HG03565 (cell line): Measurements from ENCODE around the gene HOTAIR.

Experiments used
- ATAC-seq: cut with Tn5 transposase; IDR thresholded peaks from one replicate; pipeline ENCODE4 v1.9.1; 2021; ENCODE audit warnings: mild to moderate bottlenecking, moderate library complexity; ENCODE audit not compliant: unreplicated experiment

HOTAIR gene

GRCh38 chr12:54000116-54001114 is 25.7 kb upstream of the HOTAIR start, which contains the start of gene HOXC9:
Gene HOXC9 (plus strand): TSS chr12:54000161. CDS start chr12:54000189, 28 bp downstream.
- no peak for ATAC-seq

- no peak for ATAC-seq
These were observed 24.9 kb upstream of the HOTAIR start for GRCh38 chr12:53999559-54000115.

- no peak for ATAC-seq
These were observed 24.1 kb upstream of the HOTAIR start for GRCh38 chr12:53998900-53999236.

GRCh38 chr12:53998110-53998899 is 23.6 kb upstream of the HOTAIR start:
- no peak for ATAC-seq

- no peak for ATAC-seq
These were observed 22.7 kb upstream of the HOTAIR start for GRCh38 chr12:53997204-53998109.

- no peak for ATAC-seq
These were observed 21.8 kb upstream of the HOTAIR start for GRCh38 chr12:53996240-53997203.

- no peak for ATAC-seq
These were observed 20.9 kb upstream of the HOTAIR start for GRCh38 chr12:53995378-53996239.

GRCh38 chr12:53995002-53995377 is 20.2 kb upstream of the HOTAIR start:
- ATAC-seq = no peak

- no peak for ATAC-seq
These were observed 19.7 kb upstream of the HOTAIR start for GRCh38 chr12:53994264-53995001.

- no peak for ATAC-seq
These were observed 19.2 kb upstream of the HOTAIR start for GRCh38 chr12:53994009-53994263.

GRCh38 chr12:53993162-53994008 is 18.6 kb upstream of the HOTAIR start:
- ATAC-seq = no peak

- ATAC-seq = no peak
These were observed 17.7 kb upstream of the HOTAIR start for GRCh38 chr12:53992377-53992889.

GRCh38 chr12:53991077-53991460 is 16.3 kb upstream of the HOTAIR start:
- no peak for ATAC-seq

- no peak for ATAC-seq
These were observed 15.7 kb upstream of the HOTAIR start for GRCh38 chr12:53990311-53991076.

- no peak for ATAC-seq
These were observed 14.7 kb upstream of the HOTAIR start for GRCh38 chr12:53989227-53990113.
